AG09309 (cell line): ENCODE results near the gene STUB1.

Source experiments
- DNase-seq: peaks from one replicate; pipeline ENCODE4 v3.0.0-alpha.2; 2010; ENCODE audit warnings: low read depth
- H3K4me3 ChIP-seq: 2 replicates; pipeline ENCODE4 v1.5.1; 2011; ENCODE audit warnings: mild to moderate bottlenecking, low read depth, low read length, moderate library complexity; ENCODE audit not compliant: control insufficient read depth
- CTCF ChIP-seq: IDR thresholded peaks from 2 replicates; pipeline ENCODE4 v1.5.1; 2011; ENCODE audit warnings: mild to moderate bottlenecking, low read depth, low read length, inconsistent platforms; ENCODE audit not compliant: insufficient read depth, control insufficient read depth; ENCODE audit errors: missing control alignments

Gene STUB1

GRCh38 chr16:715477-716199 lies 35.4 kb downstream of the STUB1 start:
- TF ChIP-seq CTCF: peak; percentile 2
- peak overlapping the region; percentile 54 for H3K4me3 ChIP-seq
- DNase-seq: no peak

- no peak for TF ChIP-seq CTCF
- DNase-seq: no peak
- H3K4me3 ChIP-seq: peak overlapping the region; percentile 54
Observed at GRCh38 chr16:716200-716568, 36.0 kb downstream of the STUB1 start.

GRCh38 chr16:716768-717325 lies 36.6 kb downstream of the STUB1 start:
- no peak for DNase-seq
- H3K4me3 ChIP-seq: no peak overlapping the region
- TF ChIP-seq CTCF: no peak

- no peak for TF ChIP-seq CTCF
- DNase-seq: no peak
- H3K4me3 ChIP-seq: no peak overlapping the region
Observed at GRCh38 chr16:717450-718245, 37.4 kb downstream of the STUB1 start.

GRCh38 chr16:718389-718788 lies 38.2 kb downstream of the STUB1 start:
- no peak overlapping the region for H3K4me3 ChIP-seq
- no peak for DNase-seq
- TF ChIP-seq CTCF: no peak

GRCh38 chr16:718922-719321 lies 38.7 kb downstream of the STUB1 start:
- no peak for TF ChIP-seq CTCF
- no peak overlapping the region for H3K4me3 ChIP-seq
- DNase-seq: no peak
